HG02885 (cell line): ENCODE measurements around the gene MADCAM1.
"Not testable (repeated sequence)": the region's sequence is repeated elsewhere in the genome, so short reads cannot be mapped to it uniquely, and the experiment has no call there.

Source experiments
- ATAC-seq: cut with Tn5 transposase; IDR thresholded peaks from one replicate; pipeline ENCODE4 v1.9.1; 2021; ENCODE audit warnings: mild to moderate bottlenecking; ENCODE audit not compliant: unreplicated experiment, poor library complexity

The MADCAM1 gene

DNA sequence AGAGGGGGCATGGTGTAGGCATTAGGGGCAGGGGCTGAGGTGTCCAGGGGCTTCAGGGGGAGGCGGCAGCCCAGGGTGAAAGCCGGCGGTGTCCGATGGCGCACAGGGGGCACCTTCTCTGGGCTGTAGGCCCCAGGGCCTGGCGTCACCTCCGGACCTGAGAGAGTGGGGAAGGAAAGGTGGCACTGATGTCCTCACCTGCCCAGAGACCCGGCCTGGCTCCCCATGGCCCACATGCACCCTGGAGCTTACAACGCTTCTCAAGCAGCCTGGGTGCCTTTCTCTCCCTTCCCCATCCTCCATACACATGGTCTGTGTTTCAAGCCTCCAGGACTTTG, 32.1 kb upstream of the MADCAM1 start:
- no peak for ATAC-seq

DNA sequence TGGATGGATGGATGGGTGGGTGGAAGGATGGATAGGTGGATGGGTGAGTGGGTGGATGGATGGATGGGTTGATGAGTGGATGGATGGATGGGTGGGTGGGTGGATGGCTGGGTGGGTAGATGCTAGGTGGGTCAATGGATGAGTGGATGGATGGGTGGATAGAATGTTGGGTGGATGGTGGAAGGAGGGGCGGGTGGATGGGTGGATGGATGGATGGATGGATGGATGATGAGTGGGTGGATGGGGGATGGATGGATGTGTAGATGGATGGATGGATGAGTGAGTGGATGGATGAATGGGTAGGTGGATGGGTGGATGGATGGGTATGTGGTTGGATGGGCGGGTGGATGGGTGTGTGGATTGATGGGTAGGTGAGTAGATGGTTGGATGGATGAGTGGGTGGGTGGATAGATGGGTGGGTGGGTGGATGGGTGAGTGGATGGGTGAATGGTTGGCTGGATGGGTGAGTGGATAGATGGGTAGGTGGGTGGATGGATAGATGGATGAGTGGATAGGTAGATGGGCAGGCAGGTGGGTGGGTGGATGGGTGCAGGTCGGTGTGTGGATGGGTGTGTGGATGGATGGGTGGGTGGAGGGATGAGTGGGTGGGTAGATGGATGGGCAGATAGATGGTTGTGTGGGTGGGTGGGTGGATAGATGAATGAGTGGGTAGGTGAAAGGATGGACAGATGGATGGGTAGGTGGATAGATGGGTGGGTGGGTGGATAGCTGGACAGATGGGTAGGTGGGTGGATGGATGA, 31.1 kb upstream of the MADCAM1 start:
- ATAC-seq, result no peak

DNA sequence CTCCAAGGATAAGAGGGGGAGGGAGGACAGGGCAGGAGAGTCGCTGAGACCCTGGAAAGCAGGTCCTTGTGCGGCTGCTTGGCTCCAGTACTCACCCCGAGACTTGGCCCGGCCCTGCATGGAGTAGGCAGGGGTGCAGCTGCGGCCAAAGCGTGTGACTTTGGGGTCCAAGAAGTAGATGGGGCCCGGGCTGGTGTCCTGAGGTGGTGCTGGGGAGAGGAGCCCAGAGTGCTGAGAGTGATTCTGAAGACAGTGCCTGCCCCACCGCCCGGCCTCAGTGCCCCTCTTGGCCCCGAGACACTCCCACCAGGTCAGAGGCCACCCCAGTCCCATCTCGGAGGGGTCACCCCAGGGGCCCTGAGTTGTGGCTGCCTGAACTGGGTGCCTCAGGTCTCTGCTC, 28.7 kb upstream of the MADCAM1 start:
- no peak for ATAC-seq

DNA sequence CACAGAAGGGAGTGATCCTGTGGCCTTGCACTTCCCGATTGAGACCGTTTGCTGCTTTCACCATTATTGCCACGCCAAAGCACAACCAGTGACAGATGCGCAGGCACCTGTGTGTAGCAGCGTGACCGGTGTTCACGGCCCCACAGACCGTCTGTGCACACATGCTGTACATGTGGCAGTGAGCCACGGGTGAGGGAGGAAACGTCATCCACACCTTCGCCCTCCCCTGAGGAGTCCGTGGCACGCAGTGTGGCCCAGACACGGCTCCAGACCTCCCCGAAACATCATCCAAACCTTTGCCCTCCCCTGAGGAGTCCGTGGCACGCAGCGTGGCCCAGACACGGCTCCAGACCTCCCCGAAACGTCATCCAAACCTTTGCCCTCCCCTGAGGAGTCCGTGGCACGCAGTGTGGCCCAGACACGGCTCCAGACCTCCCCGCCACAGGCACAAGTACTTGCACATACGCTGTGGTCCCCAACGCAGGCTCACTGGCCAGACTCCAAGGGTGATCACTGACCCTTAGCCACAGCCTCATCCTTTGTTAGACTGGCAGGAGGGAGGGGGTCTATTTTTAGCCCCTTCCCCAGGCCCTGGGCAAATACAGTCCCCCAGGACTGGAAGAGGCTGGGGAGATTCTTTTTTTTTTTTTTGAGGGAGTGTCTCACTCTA, 27.6 kb upstream of the MADCAM1 start:
- ATAC-seq, result no peak

DNA sequence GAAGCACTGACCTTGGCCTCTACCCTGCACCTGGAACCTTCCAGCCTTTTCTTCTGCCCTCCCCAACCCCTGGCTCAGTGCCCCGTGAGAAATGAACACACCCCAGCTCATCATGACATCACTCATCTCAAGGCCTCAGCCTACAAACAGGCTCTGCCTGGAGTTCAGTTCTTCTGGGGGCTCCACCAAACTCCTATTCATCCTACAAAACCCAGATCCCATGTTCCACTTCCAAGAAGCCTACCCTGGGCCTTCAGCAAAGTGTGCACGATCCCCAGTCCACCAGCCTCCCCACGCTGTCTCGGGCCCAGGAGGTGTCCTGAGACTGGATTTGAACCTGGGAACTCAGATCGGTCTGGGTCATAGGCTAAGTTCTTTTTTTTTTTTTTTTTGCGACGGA, 26.5 kb upstream of the MADCAM1 start:
- no peak for ATAC-seq

DNA sequence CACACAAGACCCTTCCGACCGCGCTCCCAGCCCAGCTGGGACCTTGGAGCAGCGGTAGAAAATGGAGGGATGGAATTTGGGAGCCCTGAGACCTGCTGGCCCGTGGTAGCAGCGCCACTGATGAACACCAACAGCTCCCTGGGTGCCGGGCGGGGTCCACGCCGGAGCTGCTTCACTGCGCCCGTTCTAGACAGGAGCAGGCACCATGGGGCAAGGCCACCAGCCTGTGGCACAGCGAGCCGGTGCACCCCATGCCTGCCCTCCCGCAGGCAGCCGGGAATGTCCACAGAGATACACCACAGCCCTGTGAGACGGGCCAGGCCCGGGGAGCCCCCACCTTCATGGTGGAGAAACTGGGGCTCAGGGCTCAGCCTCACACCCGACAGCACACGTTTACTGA, 25.6 kb upstream of the MADCAM1 start:
- no peak for ATAC-seq

DNA sequence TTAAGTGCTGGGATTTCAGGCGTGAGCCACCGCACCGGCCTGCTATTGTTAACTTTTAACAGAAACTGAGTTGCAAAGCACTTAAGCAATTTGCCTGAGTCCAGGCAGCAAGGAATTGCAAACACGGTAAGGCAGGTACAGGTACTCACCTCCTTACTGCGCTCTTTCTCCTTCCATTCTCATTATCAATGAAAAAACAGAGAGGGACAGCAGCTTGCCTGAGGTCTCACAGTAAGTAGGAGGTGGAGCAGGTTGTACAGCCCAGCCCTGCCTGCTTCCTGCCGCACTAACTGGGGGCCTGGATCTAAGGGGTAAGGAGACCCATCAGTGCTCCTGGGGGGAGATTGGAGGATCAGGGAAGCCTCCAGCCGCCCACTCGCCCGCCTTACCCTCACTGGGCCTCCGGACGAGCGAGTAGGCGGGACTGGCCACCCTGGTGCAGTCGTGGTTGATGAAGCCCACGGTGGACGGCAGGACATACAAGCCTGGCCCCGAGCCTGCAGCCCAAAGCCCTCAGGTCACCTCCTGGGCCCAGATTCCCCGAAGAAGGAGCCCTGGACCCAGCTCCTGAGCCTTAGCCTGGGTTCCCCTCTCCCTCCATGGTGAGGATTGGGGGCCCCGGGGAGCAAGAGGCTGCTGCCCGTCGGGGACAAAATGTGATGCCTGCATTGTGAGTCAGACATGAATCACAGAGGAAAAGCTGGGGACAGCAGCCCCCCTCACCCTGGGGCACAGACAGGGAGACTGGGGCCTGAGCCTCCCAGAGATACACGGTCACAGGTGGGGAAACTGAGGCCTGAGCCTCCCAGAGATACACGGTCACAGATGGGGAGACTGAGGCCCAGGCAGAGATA, 24.1 kb upstream of the MADCAM1 start:
- ATAC-seq, result no peak

DNA sequence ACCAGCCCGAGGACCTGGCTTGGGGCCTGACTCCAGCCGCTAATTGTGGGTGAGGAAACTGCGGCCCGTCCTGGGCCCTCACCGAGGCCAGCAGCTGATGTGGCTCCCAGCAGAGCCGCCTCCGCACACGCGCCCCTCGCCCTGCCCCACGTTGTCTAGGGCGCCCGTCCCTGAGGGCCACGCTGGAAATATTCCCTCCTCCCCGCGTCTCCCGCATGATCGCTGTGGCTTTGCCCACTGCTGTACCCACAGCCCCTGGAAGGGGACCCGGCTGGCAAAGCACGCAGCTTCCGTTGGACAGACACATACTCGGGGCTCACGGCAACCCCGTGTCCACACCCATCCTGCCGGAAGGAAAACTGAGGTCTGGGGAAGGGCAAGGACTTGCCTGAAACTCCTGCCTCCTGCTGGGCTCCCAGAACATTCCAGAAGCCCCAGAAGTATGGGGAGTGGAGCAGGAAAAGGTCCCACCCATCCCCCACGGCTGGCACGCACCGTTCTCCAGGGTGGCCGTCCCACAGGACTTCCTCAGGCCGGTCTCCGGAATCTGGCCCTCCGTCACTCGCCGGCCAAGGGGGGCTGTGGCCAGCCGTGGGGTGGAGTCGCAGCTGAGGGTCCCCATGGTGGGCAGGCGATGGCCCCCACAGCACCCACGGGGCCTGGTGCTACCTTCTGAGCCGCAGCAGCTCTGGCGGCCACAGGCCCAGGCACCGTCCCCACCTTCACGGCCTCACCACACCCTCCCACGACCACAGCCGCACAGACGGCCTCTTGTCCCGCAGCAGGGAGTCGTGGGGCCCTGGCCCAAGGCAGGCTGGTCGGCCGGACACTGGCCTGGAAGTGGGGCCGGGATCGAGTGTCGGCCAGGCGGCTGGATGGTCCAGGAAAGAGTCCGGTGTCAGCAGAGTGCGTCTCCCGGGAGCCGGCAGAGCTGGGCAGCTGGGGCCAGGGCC, 21.9 kb upstream of the MADCAM1 start:
- no peak for ATAC-seq

DNA sequence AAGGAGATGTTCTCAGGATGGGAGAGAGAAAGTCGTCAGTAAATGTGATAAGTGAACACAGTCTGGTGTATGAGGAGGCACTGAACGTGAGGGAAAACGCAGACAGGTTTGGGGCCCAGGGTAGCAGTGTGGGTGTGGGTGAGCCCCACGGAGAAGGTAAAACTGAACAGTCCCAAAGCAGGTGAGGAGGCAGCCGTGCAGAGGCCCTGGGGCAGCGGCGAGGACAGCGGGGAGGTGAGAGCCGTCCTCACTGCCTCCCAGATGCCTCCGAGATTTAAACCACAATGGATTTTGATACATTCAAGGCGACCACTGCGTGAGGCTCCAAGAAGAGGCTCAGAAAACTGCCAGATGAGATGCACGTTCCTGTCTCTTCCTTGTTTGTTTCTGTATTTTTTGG, 20.9 kb upstream of the MADCAM1 start:
- no peak for ATAC-seq

DNA sequence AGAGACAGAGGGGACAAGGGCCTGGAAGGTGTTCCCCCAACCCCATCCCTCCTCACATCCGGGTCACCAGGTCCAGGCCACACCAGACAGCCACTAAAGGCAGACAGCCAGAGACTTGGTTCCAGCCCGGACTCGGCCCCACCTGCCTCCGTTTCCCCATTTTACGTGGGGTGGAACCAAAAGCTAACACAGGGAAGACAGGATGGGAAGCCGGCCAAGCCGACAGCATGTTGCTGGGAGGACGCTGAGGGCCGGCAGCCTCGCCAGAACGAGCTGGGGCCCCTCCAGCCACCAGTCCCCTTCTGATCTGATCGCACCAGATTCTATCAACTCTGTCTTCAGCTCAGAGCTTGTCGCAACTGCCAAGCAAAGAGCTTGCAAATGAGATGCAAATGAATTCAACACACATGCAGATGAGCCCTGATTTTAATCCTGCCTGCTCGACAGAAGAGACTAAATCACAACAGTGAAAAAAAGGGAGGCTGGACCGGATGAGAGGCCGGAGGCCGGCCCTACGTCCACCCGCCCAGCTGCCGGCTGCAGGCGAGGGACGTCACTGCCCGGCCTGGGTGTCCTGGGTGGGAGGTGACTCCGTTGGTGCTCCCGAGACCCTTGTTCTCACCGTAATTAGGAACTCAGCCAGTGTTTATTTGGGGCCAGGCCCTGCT, 17.9 kb upstream of the MADCAM1 start:
- no peak for ATAC-seq

DNA sequence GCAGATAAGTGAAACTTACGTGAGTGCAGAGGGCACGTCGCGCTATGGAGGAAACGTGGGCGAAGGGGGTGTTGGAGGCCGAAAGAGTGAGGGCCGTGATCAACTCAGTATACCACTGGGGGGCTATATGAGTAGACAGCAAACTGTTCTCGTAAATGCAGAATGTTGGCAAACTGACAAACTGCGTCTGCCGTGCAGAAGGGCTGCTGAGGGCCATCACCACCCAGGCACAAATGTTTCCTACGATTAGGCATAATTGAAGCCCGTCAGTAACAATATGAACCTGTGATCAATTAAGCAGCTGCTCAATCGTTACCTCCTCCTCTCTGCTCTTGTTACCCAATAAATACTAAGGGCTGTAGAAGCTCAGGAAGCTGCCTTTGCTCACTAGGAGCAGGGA, 17.3 kb upstream of the MADCAM1 start:
- no peak for ATAC-seq

DNA sequence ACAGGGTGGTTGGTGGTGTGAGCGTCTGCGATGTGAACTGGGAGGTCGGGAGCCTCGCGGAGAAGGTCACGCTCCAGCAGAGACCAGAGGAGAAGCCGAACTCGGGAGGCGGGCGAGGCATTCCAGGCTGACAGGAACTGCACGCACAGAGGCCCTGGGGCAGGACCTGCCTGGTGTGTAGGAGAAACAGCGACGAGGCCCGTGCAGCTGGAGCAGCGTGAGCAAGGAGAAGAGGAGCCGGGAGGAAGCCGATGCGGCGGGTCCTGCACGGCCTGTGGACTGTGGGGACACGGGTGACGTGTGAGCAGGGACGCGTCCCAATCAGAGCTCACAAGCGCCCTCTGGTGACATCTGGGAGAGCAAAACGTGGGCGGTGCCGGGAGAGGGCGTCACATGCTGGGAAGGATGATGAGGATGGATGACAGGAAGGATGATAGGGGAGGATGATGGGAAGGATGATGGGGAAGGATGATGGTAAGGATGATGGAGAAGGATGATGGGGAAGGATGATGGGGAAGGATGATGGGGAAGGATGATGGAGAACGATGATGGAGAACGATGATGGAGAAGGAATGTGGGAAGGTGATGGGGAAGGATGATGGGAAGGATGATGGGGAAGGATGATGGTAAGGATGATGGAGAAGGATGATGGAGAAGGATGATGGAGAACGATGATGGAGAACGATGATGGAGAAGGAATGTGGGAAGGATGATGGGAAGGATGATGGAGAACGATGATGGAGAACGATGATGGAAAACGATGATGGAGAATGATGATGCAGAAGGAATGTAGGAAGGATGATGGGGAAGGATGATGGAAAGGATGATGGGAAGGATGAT, 16.1 kb upstream of the MADCAM1 start:
- ATAC-seq, result no peak

DNA sequence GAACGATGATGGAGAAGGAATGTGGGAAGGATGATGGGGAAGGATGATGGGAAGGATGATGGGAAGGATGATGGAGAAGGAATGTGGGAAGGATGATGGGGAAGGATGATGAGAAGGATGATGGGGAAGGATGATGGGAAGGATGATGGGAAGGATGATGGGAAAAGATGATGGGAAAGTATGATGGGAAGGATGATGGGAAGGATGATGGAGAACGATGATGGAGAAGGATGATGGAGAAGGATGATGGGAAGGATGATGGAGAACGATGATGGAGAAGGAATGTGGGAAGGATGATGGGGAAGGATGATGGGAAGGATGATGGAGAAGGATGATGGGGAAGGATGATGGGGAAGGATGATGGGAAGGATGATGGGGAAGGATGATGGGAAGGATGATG, 15.2 kb upstream of the MADCAM1 start:
- not testable (repeated sequence) for ATAC-seq

DNA sequence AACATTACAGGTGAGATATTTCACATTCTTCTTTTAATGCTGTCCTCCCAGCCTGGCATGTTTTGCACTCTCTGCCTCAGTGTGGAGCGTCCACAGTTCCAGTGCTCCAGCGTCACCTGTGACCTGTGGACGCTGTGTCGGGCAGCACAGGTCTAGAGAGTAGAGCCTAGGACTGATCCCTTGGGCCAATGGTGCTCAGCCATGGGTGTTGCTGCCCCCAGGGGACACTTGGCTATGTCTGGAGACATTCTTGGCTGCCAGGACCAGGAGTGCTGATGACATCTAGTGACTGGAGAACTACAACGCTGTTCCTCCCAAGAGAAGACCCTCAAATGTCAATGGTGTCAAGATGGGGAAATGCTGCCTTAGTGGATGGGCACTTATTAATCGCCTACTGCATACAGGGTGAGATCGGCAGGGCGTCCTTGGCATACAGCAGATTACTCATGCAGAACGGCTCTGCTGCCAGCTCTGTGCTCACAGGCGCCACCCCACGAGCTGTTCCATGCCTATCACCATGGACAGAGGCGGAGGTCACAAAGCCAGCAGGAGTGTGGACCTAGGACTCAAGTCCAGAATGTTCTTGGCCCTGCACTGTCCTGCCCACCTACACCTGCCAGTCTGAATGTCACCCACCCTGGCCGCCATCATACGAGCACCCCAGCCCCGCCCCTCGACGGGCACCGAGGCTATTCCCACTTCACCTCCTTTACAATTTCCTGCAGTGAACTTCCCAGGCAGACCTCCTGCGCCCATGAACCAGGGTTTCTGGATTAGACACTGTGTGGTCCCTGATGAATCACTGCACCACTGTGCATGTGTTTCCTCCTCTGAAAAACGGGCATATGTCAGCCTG, 13.9 kb upstream of the MADCAM1 start:
- no peak for ATAC-seq

DNA sequence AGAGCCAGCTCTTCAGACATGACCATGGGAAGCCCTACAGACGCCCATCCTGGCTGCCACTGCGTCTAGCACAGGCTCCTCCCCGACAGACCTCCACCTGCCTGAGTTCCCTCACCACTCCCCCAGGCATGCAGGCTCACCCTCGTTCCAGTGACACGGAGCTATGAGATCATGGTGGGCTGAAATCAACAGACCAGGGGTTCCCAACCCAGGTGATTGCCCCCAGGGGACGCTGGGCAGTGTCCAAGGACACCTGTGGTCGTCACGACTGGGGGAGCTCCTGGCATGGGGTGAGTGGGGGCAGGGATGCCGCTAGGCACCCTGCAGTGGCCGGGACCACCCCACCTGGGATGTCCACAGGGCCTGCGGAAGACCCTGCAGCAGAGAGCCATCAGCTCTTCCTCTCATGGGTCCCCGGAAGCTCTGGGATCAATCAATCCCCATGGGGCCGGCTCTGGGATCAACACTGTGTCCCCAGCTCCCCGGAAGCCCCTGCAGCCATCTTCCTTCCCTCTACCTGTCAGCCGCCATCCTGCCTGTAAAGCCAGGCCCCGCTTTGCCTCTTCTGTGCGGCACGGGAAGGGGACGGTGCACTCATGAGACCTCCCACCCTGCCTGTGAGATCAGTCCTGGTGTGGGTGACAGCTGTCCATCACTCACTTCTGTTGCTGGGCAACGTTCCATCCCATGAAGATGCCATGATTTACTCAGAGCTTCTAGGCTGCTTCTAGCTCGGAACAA, 12.8 kb upstream of the MADCAM1 start:
- ATAC-seq, result no peak

DNA sequence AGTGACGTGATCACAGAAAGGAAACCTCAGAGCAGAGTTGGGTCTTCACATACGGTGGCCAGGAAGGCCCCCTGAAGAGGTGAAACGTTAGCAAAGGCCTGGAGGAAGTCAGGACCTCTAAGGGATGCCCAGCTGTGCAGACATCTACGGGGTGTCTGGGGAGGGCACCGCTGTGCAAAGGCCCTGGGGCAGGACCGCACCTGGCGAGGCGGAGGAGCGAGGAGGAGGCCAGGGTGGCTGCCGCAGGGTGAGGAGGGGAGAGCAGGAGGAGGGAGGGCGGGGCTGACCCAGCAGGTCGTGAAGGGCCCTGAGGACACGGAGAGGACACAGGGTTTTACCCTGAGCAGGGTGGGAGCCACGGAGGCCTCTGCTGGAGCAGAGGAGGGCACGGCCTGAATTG, 11.8 kb upstream of the MADCAM1 start:
- ATAC-seq, result no peak

DNA sequence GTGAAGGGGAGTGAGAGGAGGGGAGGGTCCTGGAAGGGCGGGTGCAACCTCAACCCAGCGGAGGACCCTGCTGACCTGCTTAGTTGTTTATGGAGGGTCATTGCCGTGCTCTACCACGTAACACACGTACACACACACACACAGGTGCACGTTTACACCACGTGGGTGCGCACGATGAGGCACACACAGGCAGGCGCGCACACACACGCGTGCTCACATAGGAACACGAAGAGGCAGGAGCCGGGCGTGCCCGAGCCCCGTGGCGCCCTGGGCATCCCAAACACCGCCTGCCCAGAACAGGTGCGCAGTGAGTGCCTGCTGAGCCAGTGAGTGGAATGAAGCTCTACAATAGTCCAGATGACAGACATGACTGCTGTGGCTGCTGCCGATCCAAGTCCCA, 11.2 kb upstream of the MADCAM1 start:
- no peak for ATAC-seq
